KMS-11 (cell line): ENCODE results near the gene CFAP65.

Experiments used
- H2AFZ ChIP-seq: fragments of 200-600 bp; sonication (generic); 2 replicates; pipeline ENCODE4 v1.6.1; 2016; ENCODE audit warnings: antibody characterized with exemption, mixed run types, low read depth
- H3K27ac ChIP-seq: fragments of 200-600 bp; sonication (generic); 2 replicates; pipeline ENCODE4 v1.6.1; 2016; ENCODE audit warnings: mild to moderate bottlenecking, mixed run types
- H3K27me3 ChIP-seq: fragments of 200-600 bp; sonication (generic); 2 replicates; pipeline ENCODE4 v1.6.1; 2017; ENCODE audit warnings: mild to moderate bottlenecking, low read depth, mixed run types, moderate library complexity; ENCODE audit not compliant: insufficient read depth
- H3K36me3 ChIP-seq: fragments of 200-600 bp; sonication (generic); 2 replicates; pipeline ENCODE4 v1.6.1; 2017; ENCODE audit warnings: mild to moderate bottlenecking, mixed run types; ENCODE audit not compliant: insufficient read depth
- H3K4me1 ChIP-seq: fragments of 200-600 bp; sonication (generic); 2 replicates; pipeline ENCODE4 v1.6.1; 2016; ENCODE audit warnings: mild to moderate bottlenecking, low read depth, mixed run types; ENCODE audit not compliant: poor library complexity, severe bottlenecking
- H3K4me2 ChIP-seq: fragments of 200-600 bp; sonication (generic); 2 replicates; pipeline ENCODE4 v1.7.0; 2016; ENCODE audit warnings: mild to moderate bottlenecking, mixed run types
- H3K4me3 ChIP-seq: fragments of 200-600 bp; sonication (generic); IDR thresholded peaks from 2 replicates; pipeline ENCODE4 v1.6.1; 2017; ENCODE audit warnings: low read depth, low read length, mixed read lengths; ENCODE audit not compliant: insufficient read depth
- H3K79me2 ChIP-seq: fragments of 200-600 bp; sonication (generic); 2 replicates; pipeline ENCODE4 v1.6.1; 2016; ENCODE audit warnings: low read depth, mixed run types; ENCODE audit not compliant: insufficient read depth
- H3K9ac ChIP-seq: fragments of 200-600 bp; sonication (generic); 2 replicates; pipeline ENCODE4 v1.6.1; 2016; ENCODE audit warnings: mild to moderate bottlenecking, mixed run types
- H4K20me1 ChIP-seq: fragments of 200-600 bp; sonication (generic); 2 replicates; pipeline ENCODE4 v1.6.1; 2016; ENCODE audit warnings: mild to moderate bottlenecking, mixed run types; ENCODE audit not compliant: insufficient read depth
- TF ChIP-seq, protein P1 (sequence below): fragments of 200-600 bp; sonication (generic); conservative IDR thresholded peaks from 2 replicates; pipeline ENCODE4 v1.6.1; 2017; ENCODE audit warnings: low read depth, mild to moderate bottlenecking, antibody characterized with exemption, low read length, moderate library complexity, mixed read lengths

CFAP65 gene

DNA sequence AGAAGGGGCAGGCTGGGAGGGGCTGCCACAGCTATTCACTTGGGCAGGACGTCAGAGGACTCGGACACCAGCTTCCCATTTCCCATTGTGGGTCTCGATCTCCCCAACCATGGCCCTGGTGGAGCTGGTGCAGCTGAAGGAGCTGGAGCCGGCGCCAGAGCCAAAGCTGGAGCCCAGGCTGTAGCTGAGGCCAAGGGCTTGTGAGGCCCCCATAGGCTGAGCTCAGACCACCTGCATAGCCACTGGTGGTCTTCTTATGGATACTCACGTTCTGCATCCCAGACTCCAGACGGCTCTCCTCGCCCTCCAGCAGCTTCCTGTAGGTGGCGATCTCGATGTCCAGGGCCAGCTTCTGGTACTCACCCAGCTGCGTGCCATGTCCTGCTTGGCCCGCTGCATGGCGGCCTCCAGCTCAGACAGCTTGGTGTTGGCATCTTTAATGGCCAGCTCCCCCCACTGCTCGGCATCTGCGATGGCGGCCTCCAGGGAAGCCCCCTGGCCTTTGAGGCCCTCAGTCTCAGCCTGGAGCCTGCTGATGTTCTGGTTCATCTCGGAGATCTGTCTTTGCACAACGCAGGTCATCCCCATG is 87.9 kb downstream of the CFAP65 start:
- Histone ChIP-seq H2AFZ (no peak overlapping the region), H3K4me2 (no peak overlapping the region), H3K79me2 (no peaks in the 10 kb centered on the region), H3K9ac (no peak overlapping the region), H3K36me3 (no peaks in the 10 kb centered on the region), H3K27me3 (no peaks in the 10 kb centered on the region; the same call in 1 of the 2 replicates), H3K4me3 (no peak overlapping the region), H4K20me1 (no peaks in the 10 kb centered on the region), H3K27ac (no peak overlapping the region), H3K4me1 (no peaks in the 10 kb centered on the region)
- TF ChIP-seq, protein P1, sequence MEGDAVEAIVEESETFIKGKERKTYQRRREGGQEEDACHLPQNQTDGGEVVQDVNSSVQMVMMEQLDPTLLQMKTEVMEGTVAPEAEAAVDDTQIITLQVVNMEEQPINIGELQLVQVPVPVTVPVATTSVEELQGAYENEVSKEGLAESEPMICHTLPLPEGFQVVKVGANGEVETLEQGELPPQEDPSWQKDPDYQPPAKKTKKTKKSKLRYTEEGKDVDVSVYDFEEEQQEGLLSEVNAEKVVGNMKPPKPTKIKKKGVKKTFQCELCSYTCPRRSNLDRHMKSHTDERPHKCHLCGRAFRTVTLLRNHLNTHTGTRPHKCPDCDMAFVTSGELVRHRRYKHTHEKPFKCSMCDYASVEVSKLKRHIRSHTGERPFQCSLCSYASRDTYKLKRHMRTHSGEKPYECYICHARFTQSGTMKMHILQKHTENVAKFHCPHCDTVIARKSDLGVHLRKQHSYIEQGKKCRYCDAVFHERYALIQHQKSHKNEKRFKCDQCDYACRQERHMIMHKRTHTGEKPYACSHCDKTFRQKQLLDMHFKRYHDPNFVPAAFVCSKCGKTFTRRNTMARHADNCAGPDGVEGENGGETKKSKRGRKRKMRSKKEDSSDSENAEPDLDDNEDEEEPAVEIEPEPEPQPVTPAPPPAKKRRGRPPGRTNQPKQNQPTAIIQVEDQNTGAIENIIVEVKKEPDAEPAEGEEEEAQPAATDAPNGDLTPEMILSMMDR, result no peak
